Endothelial cell (in vitro differentiated cells): ENCODE data around the gene KLHL26. TPM values are rescaled to one million over a fixed set of nuclear protein-coding genes. Genes with fewer than 3 reads are reported as not detected.

Source experiments
- DNase-seq: peaks from one replicate; pipeline ENCODE4 v3.0.0; 2021; ENCODE audit warnings: low spot score
- H3K27ac Mint-ChIP-seq: one replicate; pipeline ENCODE4 v1.8.0; 2021; ENCODE audit warnings: mixed read lengths, inconsistent platforms; ENCODE audit not compliant: unreplicated experiment
- H3K27me3 Mint-ChIP-seq: one replicate; pipeline ENCODE4 v1.8.0; 2021; ENCODE audit warnings: mild to moderate bottlenecking, moderate library complexity, mixed read lengths, inconsistent platforms; ENCODE audit not compliant: unreplicated experiment
- H3K36me3 Mint-ChIP-seq: one replicate; pipeline ENCODE4 v1.8.0; 2021; ENCODE audit warnings: mild to moderate bottlenecking, low read depth, mixed read lengths, inconsistent platforms; ENCODE audit not compliant: unreplicated experiment
- H3K4me1 Mint-ChIP-seq: one replicate; pipeline ENCODE4 v1.8.0; 2021; ENCODE audit warnings: mild to moderate bottlenecking, mixed read lengths, inconsistent platforms; ENCODE audit not compliant: unreplicated experiment
- H3K4me3 Mint-ChIP-seq: one replicate; pipeline ENCODE4 v1.8.0; 2021; ENCODE audit warnings: mild to moderate bottlenecking, mixed read lengths, inconsistent platforms; ENCODE audit not compliant: unreplicated experiment
- H3K9me3 Mint-ChIP-seq: one replicate; pipeline ENCODE4 v1.8.0; 2021; ENCODE audit warnings: mixed read lengths, inconsistent platforms; ENCODE audit not compliant: unreplicated experiment
- CTCF ChIP-seq: fragments of 200-600 bp; sonication (generic); IDR thresholded peaks from one replicate; pipeline ENCODE4 v1.5.0; 2021; ENCODE audit warnings: antibody characterized with exemption; ENCODE audit not compliant: unreplicated experiment
- total RNA-seq: library from RNA; stranded (reverse); fragmentation: NEBNext Ultra II Directional; extraction: Animal tissue kit (Norgen Biotek cat#: 25700); gene quantifications from one replicate; pipeline ENCODE4 v1.2.1, GENCODE V29; 2021; ENCODE audit not compliant: unreplicated experiment

The KLHL26 gene
- total RNA-seq, 1 donor from 2014 or later = 5.1 TPM

- H3K4me3 Mint-ChIP-seq = no peak overlapping the region
- peaks cover 8% of the 10 kb centered on the region for H3K27me3 Mint-ChIP-seq
- H3K9me3 Mint-ChIP-seq = no peaks in the 10 kb centered on the region
- no peak for DNase-seq
- H3K36me3 Mint-ChIP-seq = peaks cover 5% of the 10 kb centered on the region
- H3K4me1 Mint-ChIP-seq = peaks cover 1% of the 10 kb centered on the region
- H3K27ac Mint-ChIP-seq = no peak overlapping the region
- TF ChIP-seq CTCF = no peak
These were observed 12.7 kb downstream of the KLHL26 start for GRCh38 chr19:18649371-18650020.

GRCh38 chr19:18650021-18650390, 13.2 kb downstream of the KLHL26 start:
- TF ChIP-seq CTCF = no peak
- Mint-ChIP-seq H3K4me1 (no peaks in the 10 kb centered on the region), H3K4me3 (peak overlapping the region; percentile 31), H3K9me3 (no peaks in the 10 kb centered on the region), H3K36me3 (peaks cover 9% of the 10 kb centered on the region), H3K27ac (no peak overlapping the region), H3K27me3 (peaks cover 8% of the 10 kb centered on the region)
- DNase-seq = no peak

GRCh38 chr19:18650468-18651041, 13.7 kb downstream of the KLHL26 start:
- Mint-ChIP-seq H3K27ac (no peak overlapping the region), H3K4me3 (no peak overlapping the region), H3K27me3 (peaks cover 8% of the 10 kb centered on the region), H3K36me3 (peaks cover 9% of the 10 kb centered on the region), H3K4me1 (no peaks in the 10 kb centered on the region), H3K9me3 (no peaks in the 10 kb centered on the region)
- DNase-seq = no peak
- TF ChIP-seq CTCF = no peak

- Mint-ChIP-seq H3K4me1 (no peaks in the 10 kb centered on the region), H3K27ac (no peak overlapping the region), H3K36me3 (peaks cover 9% of the 10 kb centered on the region), H3K9me3 (no peaks in the 10 kb centered on the region), H3K27me3 (peaks cover 8% of the 10 kb centered on the region), H3K4me3 (peak overlapping the region; percentile 49)
- TF ChIP-seq CTCF = no peak
- DNase-seq = no peak
These were observed 14.5 kb downstream of the KLHL26 start for GRCh38 chr19:18651300-18651699.

- H3K4me3 Mint-ChIP-seq = peak overlapping the region; percentile 49
- no peak for TF ChIP-seq CTCF
- H3K27ac Mint-ChIP-seq = no peak overlapping the region
- peaks cover 9% of the 10 kb centered on the region for H3K36me3 Mint-ChIP-seq
- H3K9me3 Mint-ChIP-seq = no peaks in the 10 kb centered on the region
- no peaks in the 10 kb centered on the region for H3K4me1 Mint-ChIP-seq
- DNase-seq = no peak
- H3K27me3 Mint-ChIP-seq = peaks cover 5% of the 10 kb centered on the region
These were observed 14.9 kb downstream of the KLHL26 start for GRCh38 chr19:18651733-18652132.
